ENCODE data around the gene NACC2. TPM values are rescaled to one million over a fixed set of nuclear protein-coding genes. Genes with fewer than 3 reads are reported as not detected.

Gene NACC2
- total and polyA plus RNA-seq, 9 of the 15 experiments (the other 6 are each of a cell fraction or from before 2014, with no cell fraction given), result 0.70 to 25.1 (median 5.6) TPM

DNA sequence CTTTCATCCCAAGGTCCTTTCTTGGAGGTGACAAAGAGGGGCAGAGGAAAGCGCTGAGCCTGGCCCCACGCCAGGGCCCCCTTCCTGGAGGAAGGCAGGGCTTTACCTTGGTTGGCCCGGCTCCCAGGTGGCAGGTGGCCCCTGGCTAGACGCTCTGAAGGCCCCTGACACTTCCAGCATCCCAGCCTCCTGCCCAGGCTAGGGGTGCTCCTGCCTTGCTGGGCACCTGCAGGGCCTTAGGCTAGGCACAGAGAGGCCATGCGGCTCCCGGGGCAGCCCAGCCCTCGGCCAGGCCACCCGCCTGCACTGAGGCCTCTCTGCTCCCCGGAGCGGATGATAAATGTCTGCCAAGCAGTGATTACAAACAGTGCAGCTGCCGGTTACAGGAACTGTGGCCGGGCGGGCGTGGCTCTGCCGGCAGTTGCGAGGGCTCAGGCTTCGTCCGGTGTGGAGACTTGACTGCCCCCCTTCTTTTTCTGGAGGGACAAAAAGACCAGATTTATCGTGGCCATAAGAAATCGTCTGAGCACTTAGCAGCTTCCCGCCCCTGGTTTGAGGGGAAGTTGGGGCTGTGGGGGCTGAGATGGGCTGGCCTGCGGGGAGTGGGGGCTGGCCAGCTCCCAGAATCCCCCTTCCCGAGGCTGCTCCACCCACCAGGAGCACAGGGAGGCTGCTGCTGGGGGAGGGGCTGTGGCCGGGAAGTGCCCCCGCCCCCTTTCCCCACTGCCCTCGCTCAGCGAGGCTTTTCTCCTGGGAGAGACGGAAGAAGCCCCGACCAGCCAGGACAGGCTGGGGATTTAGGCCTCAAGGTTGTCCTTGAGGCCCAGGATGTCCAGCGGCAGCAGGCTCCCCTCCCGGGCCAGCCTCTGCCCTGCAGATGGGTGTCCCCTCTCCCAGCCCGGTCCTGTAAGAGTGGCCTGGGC lies 102.3 kb downstream of the NACC2 start (continued):
- TF ChIP-seq HSF4 (CRISPR knock-in tag; IDR thresholded peaks at IDR 0.05; ENCODE audit: borderline replicate concordance) (no peak), MAZ (CRISPR knock-in tag; conservative IDR thresholded peaks at IDR 0.05 in 1 of 2, IDR thresholded peaks at IDR 0.05 in 1 of 2) (peak; percentile 37 to 72; a peak in 2 of 4 replicates), ZNF79 (CRISPR knock-in tag; IDR thresholded peaks at IDR 0.05; ENCODE audit: low read depth) (no peak), ASH1L (IDR thresholded peaks at IDR 0.05; ENCODE audit: borderline replicate concordance, low read depth, partially characterized antibody) (no peak), CEBPB (tag; IDR thresholded peaks at IDR 0.05) (peak; percentile 16; the same call in 1 of the 2 replicates), RFX7 (CRISPR knock-in tag; IDR thresholded peaks at IDR 0.05) (no peak), CHD2 (IDR thresholded peaks at IDR 0.05; ENCODE audit: low read depth, low read length) (no peak), RBM17 (IDR thresholded peaks at IDR 0.05; ENCODE audit: borderline replicate concordance, low read depth, low read length) (no peak), OTX1 (CRISPR knock-in tag; IDR thresholded peaks at IDR 0.05) (no peak), PHB (CRISPR knock-in tag; IDR thresholded peaks at IDR 0.05) (no peak), MEIS2 (IDR thresholded peaks at IDR 0.05; ENCODE audit: partially characterized antibody) (peak; percentile 96), ZNF41 (CRISPR knock-in tag; conservative IDR thresholded peaks at IDR 0.05) (no peak), RCOR1 (IDR thresholded peaks at IDR 0.05; ENCODE audit: borderline replicate concordance in 1 of 2, low read depth in 2 of 2, low read length in 2 of 2) (peak; percentile 93 to 99), ZNF830 (CRISPR knock-in tag; IDR thresholded peaks at IDR 0.05) (no peak), DIDO1 (tag; IDR thresholded peaks at IDR 0.05; ENCODE audit: low read depth) (no peak), ZNF561 (CRISPR knock-in tag; conservative IDR thresholded peaks at IDR 0.05) (no peak), NR1H2 (CRISPR knock-in tag; IDR thresholded peaks at IDR 0.05) (no peak), POLR3A (IDR thresholded peaks at IDR 0.05; ENCODE audit: borderline replicate concordance, extremely low read depth, insufficient read depth, insufficient read length) (no peak)
- TF ChIP-seq, protein P1, sequence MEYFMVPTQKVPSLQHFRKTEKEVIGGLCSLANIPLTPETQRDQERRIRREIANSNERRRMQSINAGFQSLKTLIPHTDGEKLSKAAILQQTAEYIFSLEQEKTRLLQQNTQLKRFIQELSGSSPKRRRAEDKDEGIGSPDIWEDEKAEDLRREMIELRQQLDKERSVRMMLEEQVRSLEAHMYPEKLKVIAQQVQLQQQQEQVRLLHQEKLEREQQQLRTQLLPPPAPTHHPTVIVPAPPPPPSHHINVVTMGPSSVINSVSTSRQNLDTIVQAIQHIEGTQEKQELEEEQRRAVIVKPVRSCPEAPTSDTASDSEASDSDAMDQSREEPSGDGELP (CRISPR knock-in tag; IDR thresholded peaks at IDR 0.05; ENCODE audit: borderline replicate concordance), result peak; percentile 92
- TF ChIP-seq, protein P2, sequence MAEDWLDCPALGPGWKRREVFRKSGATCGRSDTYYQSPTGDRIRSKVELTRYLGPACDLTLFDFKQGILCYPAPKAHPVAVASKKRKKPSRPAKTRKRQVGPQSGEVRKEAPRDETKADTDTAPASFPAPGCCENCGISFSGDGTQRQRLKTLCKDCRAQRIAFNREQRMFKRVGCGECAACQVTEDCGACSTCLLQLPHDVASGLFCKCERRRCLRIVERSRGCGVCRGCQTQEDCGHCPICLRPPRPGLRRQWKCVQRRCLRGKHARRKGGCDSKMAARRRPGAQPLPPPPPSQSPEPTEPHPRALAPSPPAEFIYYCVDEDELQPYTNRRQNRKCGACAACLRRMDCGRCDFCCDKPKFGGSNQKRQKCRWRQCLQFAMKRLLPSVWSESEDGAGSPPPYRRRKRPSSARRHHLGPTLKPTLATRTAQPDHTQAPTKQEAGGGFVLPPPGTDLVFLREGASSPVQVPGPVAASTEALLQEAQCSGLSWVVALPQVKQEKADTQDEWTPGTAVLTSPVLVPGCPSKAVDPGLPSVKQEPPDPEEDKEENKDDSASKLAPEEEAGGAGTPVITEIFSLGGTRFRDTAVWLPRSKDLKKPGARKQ (CRISPR knock-in tag; IDR thresholded peaks at IDR 0.05), result no peak
- TF ChIP-seq, protein P3, sequence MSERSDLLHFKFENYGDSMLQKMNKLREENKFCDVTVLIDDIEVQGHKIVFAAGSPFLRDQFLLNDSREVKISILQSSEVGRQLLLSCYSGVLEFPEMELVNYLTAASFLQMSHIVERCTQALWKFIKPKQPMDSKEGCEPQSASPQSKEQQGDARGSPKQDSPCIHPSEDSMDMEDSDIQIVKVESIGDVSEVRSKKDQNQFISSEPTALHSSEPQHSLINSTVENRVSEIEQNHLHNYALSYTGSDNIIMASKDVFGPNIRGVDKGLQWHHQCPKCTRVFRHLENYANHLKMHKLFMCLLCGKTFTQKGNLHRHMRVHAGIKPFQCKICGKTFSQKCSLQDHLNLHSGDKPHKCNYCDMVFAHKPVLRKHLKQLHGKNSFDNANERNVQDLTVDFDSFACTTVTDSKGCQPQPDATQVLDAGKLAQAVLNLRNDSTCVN (CRISPR knock-in tag; IDR thresholded peaks at IDR 0.05), result no peak
- TF ChIP-seq, protein P4, sequence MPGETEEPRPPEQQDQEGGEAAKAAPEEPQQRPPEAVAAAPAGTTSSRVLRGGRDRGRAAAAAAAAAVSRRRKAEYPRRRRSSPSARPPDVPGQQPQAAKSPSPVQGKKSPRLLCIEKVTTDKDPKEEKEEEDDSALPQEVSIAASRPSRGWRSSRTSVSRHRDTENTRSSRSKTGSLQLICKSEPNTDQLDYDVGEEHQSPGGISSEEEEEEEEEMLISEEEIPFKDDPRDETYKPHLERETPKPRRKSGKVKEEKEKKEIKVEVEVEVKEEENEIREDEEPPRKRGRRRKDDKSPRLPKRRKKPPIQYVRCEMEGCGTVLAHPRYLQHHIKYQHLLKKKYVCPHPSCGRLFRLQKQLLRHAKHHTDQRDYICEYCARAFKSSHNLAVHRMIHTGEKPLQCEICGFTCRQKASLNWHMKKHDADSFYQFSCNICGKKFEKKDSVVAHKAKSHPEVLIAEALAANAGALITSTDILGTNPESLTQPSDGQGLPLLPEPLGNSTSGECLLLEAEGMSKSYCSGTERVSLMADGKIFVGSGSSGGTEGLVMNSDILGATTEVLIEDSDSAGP (CRISPR knock-in tag; IDR thresholded peaks at IDR 0.05), result no peak

Measured in K562 (cell line).